ENCODE results near the gene FZR1.

GRCh38 chr19:3459965-3460582, 46.0 kb upstream of the FZR1 start:
- no peak for TF ChIP-seq CTCF (IDR thresholded peaks at IDR 0.05)
- TF ChIP-seq EP300 (IDR thresholded peaks at IDR 0.05), result no peak

Data from ovary (tissue), 3 donors.